H1 (cell line): ENCODE results near the gene NKAIN2. TPM values are rescaled to one million over a fixed set of nuclear protein-coding genes. Genes with fewer than 3 reads are reported as not detected.

Experiments
- BACH1 ChIP-seq: IDR thresholded peaks from 2 replicates; pipeline ENCODE4 v1.6.1; 2012; ENCODE audit warnings: low read length, improper control_type of control experiment
- E2F6 ChIP-seq: IDR thresholded peaks from 2 replicates; pipeline ENCODE4 v1.6.1; 2012; ENCODE audit warnings: inconsistent platforms
- GABPA ChIP-seq: IDR thresholded peaks from 2 replicates; pipeline ENCODE4 v1.6.1; 2011; ENCODE audit warnings: mild to moderate bottlenecking, low read length, moderate library complexity, borderline replicate concordance; ENCODE audit not compliant: insufficient read depth
- KDM4A ChIP-seq: IDR thresholded peaks from one replicate; pipeline ENCODE4 v1.7.1; 2012; ENCODE audit warnings: low read depth, mild to moderate bottlenecking, moderate library complexity, low read length, inconsistent platforms; ENCODE audit not compliant: severe bottlenecking
- SAP30 ChIP-seq: fragments of 300-600 bp; sonication (generic); IDR thresholded peaks from 2 replicates; pipeline ENCODE4 v1.7.1; 2012; ENCODE audit warnings: low read length, moderate library complexity, mild to moderate bottlenecking, inconsistent platforms; ENCODE audit not compliant: insufficient read depth, insufficient replicate concordance
- YY1 ChIP-seq: IDR thresholded peaks from 2 replicates; pipeline ENCODE4 v1.6.1; 2011; ENCODE audit warnings: low read depth, mild to moderate bottlenecking, low read length
- polyA plus RNA-seq, 7 experiments: library from polyadenylated mRNA; depleted of rRNA in 3 of 7; stranded (reverse) in 5 of 7; unstranded in 2 of 7; fragments of >200 nt in 5 of 7; fragments of 200-250 nt in 2 of 7; gene quantifications; 1 replicate in 5 of 7; 2 replicates in 1 of 7; 4 replicates in 1 of 7; pipeline versions ENCODE4 v1.2.1 to v1.2.3, GENCODE V29; 2011 to 2013; ENCODE audit warnings: missing spikeins in 2 of 7, mixed read lengths in 2 of 7
- total RNA-seq: library from RNA; stranded (reverse); fragmentation: NEBNext Ultra II Directional; extraction: Animal tissue kit (Norgen Biotek cat#: 25700); gene quantifications from 2 replicates; pipeline ENCODE4 v1.2.1, GENCODE V29; 2021

NKAIN2 gene
- total and polyA plus RNA-seq, 2 of the 8 experiments (the other 6 are each of a cell fraction or from before 2014, with no cell fraction given) = 0.20 to 0.34 TPM

GRCh38 chr6:124524491-124525200 lies 721.0 kb downstream of the NKAIN2 start (continued):
- TF ChIP-seq SAP30 = no peak
- no peak for TF ChIP-seq E2F6
- TF ChIP-seq BACH1 = no peak
- no peak for TF ChIP-seq KDM4A
- TF ChIP-seq YY1 = no peak
- TF ChIP-seq GABPA = no peak
